ENCODE data around the gene PID1.

DNA sequence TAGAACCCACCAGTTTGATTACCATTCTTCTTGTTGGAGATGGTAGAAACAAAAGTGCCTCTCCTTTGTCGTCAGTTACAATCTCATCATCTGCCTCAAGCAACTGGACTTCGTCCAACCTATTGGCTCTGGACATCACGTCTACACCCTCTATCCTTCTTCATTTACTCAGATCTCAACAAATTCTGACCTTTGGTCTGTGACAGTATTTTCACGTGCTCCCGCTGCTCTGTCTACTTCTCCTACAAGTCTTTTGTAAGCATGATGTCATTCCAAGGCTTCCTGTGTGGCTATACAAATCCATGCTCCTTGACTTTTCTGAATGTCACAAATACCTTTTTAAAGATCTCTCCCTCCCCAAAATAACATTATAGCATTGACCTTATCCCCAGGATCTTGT lies 43.0 kb upstream of the PID1 start:
- TF ChIP-seq, protein P1, sequence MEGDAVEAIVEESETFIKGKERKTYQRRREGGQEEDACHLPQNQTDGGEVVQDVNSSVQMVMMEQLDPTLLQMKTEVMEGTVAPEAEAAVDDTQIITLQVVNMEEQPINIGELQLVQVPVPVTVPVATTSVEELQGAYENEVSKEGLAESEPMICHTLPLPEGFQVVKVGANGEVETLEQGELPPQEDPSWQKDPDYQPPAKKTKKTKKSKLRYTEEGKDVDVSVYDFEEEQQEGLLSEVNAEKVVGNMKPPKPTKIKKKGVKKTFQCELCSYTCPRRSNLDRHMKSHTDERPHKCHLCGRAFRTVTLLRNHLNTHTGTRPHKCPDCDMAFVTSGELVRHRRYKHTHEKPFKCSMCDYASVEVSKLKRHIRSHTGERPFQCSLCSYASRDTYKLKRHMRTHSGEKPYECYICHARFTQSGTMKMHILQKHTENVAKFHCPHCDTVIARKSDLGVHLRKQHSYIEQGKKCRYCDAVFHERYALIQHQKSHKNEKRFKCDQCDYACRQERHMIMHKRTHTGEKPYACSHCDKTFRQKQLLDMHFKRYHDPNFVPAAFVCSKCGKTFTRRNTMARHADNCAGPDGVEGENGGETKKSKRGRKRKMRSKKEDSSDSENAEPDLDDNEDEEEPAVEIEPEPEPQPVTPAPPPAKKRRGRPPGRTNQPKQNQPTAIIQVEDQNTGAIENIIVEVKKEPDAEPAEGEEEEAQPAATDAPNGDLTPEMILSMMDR (IDR thresholded peaks at IDR 0.05; ENCODE audit: insufficient read depth, low read depth, low read length) = no peak
- no peak for TF ChIP-seq EZH2 (IDR thresholded peaks at IDR 0.05; ENCODE audit: insufficient read depth, low read length)
